ENCODE measurements around the gene OSBPL3.

The OSBPL3 gene

GRCh38 chr7:24851786-24852185, 128.2 kb downstream of the OSBPL3 start:
- no peaks in the 10 kb centered on the region for H4K20me1 ChIP-seq (ENCODE audit: insufficient read depth, low read length)
- H3K9me3 ChIP-seq (replicated peaks; ENCODE audit: insufficient read depth, low read length) = no peaks in the 10 kb centered on the region
- H3K9me2 ChIP-seq (replicated peaks; ENCODE audit: insufficient read depth, low read length) = no peaks in the 10 kb centered on the region
- H3K36me3 ChIP-seq (replicated peaks; ENCODE audit: insufficient read depth, low read length) = no peaks in the 10 kb centered on the region
- no peak overlapping the region for H3K4me3 ChIP-seq (ENCODE audit: low read length)
- H3K4me1 ChIP-seq (ENCODE audit: low read length) = peaks cover 8% of the 10 kb centered on the region; the same call in 1 of the 2 replicates
- no peaks in the 10 kb centered on the region for H3F3A ChIP-seq (ENCODE audit: insufficient read depth, low read length)
- TF ChIP-seq EZH2 (optimal IDR thresholded peaks at IDR 0.05; ENCODE audit: low read depth, low read length) = no peak
- TF ChIP-seq CTCF (IDR thresholded peaks at IDR 0.05; ENCODE audit: low read length) = no peak
- no peak overlapping the region for H2AFZ ChIP-seq (ENCODE audit: low read length)
- no peak overlapping the region for H3K9ac ChIP-seq (ENCODE audit: low read length)
- H3K27me3 ChIP-seq (replicated peaks; ENCODE audit: insufficient read depth, low read length) = no peaks in the 10 kb centered on the region
- H3K79me2 ChIP-seq (ENCODE audit: low read length) = no peaks in the 10 kb centered on the region
- no peak overlapping the region for H3K27ac ChIP-seq (ENCODE audit: low read length)
- DNase-seq = no peak
- H3K4me2 ChIP-seq (ENCODE audit: low read depth, low read length) = no peak overlapping the region

GRCh38 chr7:24848878-24849277, 131.1 kb downstream of the OSBPL3 start:
- H3K36me3 ChIP-seq (replicated peaks; ENCODE audit: insufficient read depth, low read length) = no peaks in the 10 kb centered on the region
- no peaks in the 10 kb centered on the region for H3K79me2 ChIP-seq (ENCODE audit: low read length)
- no peak overlapping the region for H3K4me3 ChIP-seq (ENCODE audit: low read length)
- no peak overlapping the region for H3K9ac ChIP-seq (ENCODE audit: low read length)
- no peak overlapping the region for H3K4me2 ChIP-seq (ENCODE audit: low read depth, low read length)
- H3K27me3 ChIP-seq (replicated peaks; ENCODE audit: insufficient read depth, low read length) = no peaks in the 10 kb centered on the region
- no peaks in the 10 kb centered on the region for H3K9me2 ChIP-seq (replicated peaks; ENCODE audit: insufficient read depth, low read length)
- H2AFZ ChIP-seq (ENCODE audit: low read length) = no peak overlapping the region
- H3F3A ChIP-seq (ENCODE audit: insufficient read depth, low read length) = no peaks in the 10 kb centered on the region
- H3K4me1 ChIP-seq (ENCODE audit: low read length) = peaks cover 8% of the 10 kb centered on the region; the same call in 1 of the 2 replicates
- H3K9me3 ChIP-seq (replicated peaks; ENCODE audit: insufficient read depth, low read length) = no peaks in the 10 kb centered on the region
- H4K20me1 ChIP-seq (ENCODE audit: insufficient read depth, low read length) = no peaks in the 10 kb centered on the region
- TF ChIP-seq EZH2phosphoT487 (IDR thresholded peaks at IDR 0.05; ENCODE audit: low read length) (no peak), CTCF (IDR thresholded peaks at IDR 0.05; ENCODE audit: low read length) (no peak), EZH2 (optimal IDR thresholded peaks at IDR 0.05; ENCODE audit: low read depth, low read length) (no peak)
- no peak overlapping the region for H3K27ac ChIP-seq (ENCODE audit: low read length)
- no peak for DNase-seq

GRCh38 chr7:24847754-24848153, 132.2 kb downstream of the OSBPL3 start:
- Histone ChIP-seq H3K36me3 (replicated peaks; ENCODE audit: insufficient read depth, low read length) (no peaks in the 10 kb centered on the region), H3K4me1 (ENCODE audit: low read length) (peaks cover 8% of the 10 kb centered on the region; the same call in 1 of the 2 replicates), H3K79me2 (ENCODE audit: low read length) (no peaks in the 10 kb centered on the region), H3K27me3 (replicated peaks; ENCODE audit: insufficient read depth, low read length) (no peaks in the 10 kb centered on the region), H3K4me3 (ENCODE audit: low read length) (no peak overlapping the region), H3K9me2 (replicated peaks; ENCODE audit: insufficient read depth, low read length) (no peaks in the 10 kb centered on the region), H3K27ac (ENCODE audit: low read length) (no peak overlapping the region), H3F3A (ENCODE audit: insufficient read depth, low read length) (no peaks in the 10 kb centered on the region), H3K4me2 (ENCODE audit: low read depth, low read length) (no peak overlapping the region), H4K20me1 (ENCODE audit: insufficient read depth, low read length) (no peaks in the 10 kb centered on the region), H3K9ac (ENCODE audit: low read length) (no peak overlapping the region), H2AFZ (ENCODE audit: low read length) (no peak overlapping the region), H3K9me3 (replicated peaks; ENCODE audit: insufficient read depth, low read length) (no peaks in the 10 kb centered on the region)
- TF ChIP-seq EZH2 (optimal IDR thresholded peaks at IDR 0.05; ENCODE audit: low read depth, low read length) = no peak
- TF ChIP-seq CTCF (IDR thresholded peaks at IDR 0.05; ENCODE audit: low read length) = no peak
- TF ChIP-seq EZH2phosphoT487 (IDR thresholded peaks at IDR 0.05; ENCODE audit: low read length) = no peak
- no peak for DNase-seq

All from MM.1S (cell line).